Heart left ventricle (tissue), 16 donors: ENCODE results near the gene HBZ. TPM values are rescaled to one million over a fixed set of nuclear protein-coding genes. Genes with fewer than 3 reads are reported as not detected.
"Not testable (repeated sequence)": the region's sequence is repeated elsewhere in the genome, so short reads cannot be mapped to it uniquely, and the experiment has no call there.

ENCODE experiments used
- ATAC-seq, 4 donors: fragments of 200-7000 bp; cut with Tn5 transposase; one replicate each; pipeline ENCODE4 v1.9.1; 2020 to 2022; ENCODE audit warnings: moderate library complexity in 4 of 4, mild to moderate bottlenecking in 3 of 4, moderate number of reproducible peaks in 1 of 4
- DNase-seq, 5 donors: peaks; one replicate each; pipeline ENCODE4 v3.0.0-alpha.2; 2020
- H3K27ac ChIP-seq, 12 donors: fragments of 200-600 bp; sonication (generic) in 4 of 12; one replicate each; pipeline versions ENCODE4 v1.5.0 to v1.8.0; 2016 to 2022; ENCODE audit warnings: mild to moderate bottlenecking in 2 of 12
- H3K27me3 ChIP-seq, 9 donors: fragments of 200-600 bp; sonication (generic) in 2 of 9; one replicate each; pipeline versions ENCODE4 v1.5.1 to v1.8.0; 2016 to 2022; ENCODE audit warnings: mild to moderate bottlenecking in 3 of 9
- H3K36me3 ChIP-seq, 9 donors: fragments of 200-600 bp; sonication (generic) in 2 of 9; one replicate each; pipeline versions ENCODE4 v1.5.0 to v1.8.0; 2018 to 2022; ENCODE audit warnings: mild to moderate bottlenecking in 2 of 9
- H3K4me1 ChIP-seq, 12 donors: fragments of 200-600 bp; sonication (generic) in 4 of 12; one replicate each; pipeline versions ENCODE4 v1.5.0 to v1.8.0; 2016 to 2022; ENCODE audit warnings: mild to moderate bottlenecking in 3 of 12
- H3K4me3 ChIP-seq, 12 donors: fragments of 200-600 bp; sonication (generic) in 4 of 12; one replicate each; pipeline versions ENCODE4 v1.5.0 to v1.8.0; 2017 to 2022; ENCODE audit warnings: mild to moderate bottlenecking in 9 of 12, moderate library complexity in 4 of 12
- H3K9me3 ChIP-seq, 12 donors: fragments of 200-600 bp; sonication (generic) in 4 of 12; one replicate each; pipeline versions ENCODE4 v1.5.0 to v1.8.0; 2016 to 2022; ENCODE audit warnings: mild to moderate bottlenecking in 1 of 12
- CTCF ChIP-seq, 12 donors: fragments of 200-600 bp; sonication (generic) in 4 of 12; IDR thresholded peaks; one replicate each; pipeline versions ENCODE4 v1.5.0 to v1.8.0; 2018 to 2022; ENCODE audit warnings: antibody characterized with exemption in 12 of 12, mild to moderate bottlenecking in 5 of 12
- POLR2A ChIP-seq, 2 donors: fragments of 450-650 bp; IDR thresholded peaks; one replicate each; pipeline ENCODE4 v1.6.1; 2017; ENCODE audit warnings: antibody characterized with exemption in 2 of 2, mild to moderate bottlenecking in 2 of 2, moderate library complexity in 2 of 2
- WGBS, 4 donors: extraction: QIAGEN DNeasy Blood & Tissue Kit in 2 of 4; methylation state at CpG; one replicate each; pipeline versions ENCODE4 v1.1.5 to v1.1.7; 2013 to 2018; 5-methylcytosine and 5-hydroxymethylcytosine counted together
- intact Hi-C, 10 donors: fragments of 100-400 bp; cut with DNase I; formaldehyde crosslinking; loops; one replicate each; pipeline versions ENCODE4 v1.11.1 to v1.14.2; 2022
- polyA plus RNA-seq, 2 donors: library from polyadenylated mRNA; stranded (reverse); fragments of 200-250 nt; gene quantifications; one replicate each; pipeline ENCODE4 v1.2.3, GENCODE V29; 2013
- total RNA-seq, 9 donors: library from RNA; depleted of rRNA in 2 of 9; stranded (reverse); fragments of >200 nt in 2 of 9; fragmentation: NEBNext Ultra II Directional in 3 of 9; extraction: Animal tissue kit (Norgen Biotek cat#: 25700) in 3 of 9; gene quantifications; one replicate each; pipeline versions ENCODE4 v1.1.0 to v1.2.4, GENCODE V29; 2016 to 2023
- donor health status: ischemic (EF 13 %, LVEDD 7.1; RV severe dilation, severe dysfunction).
- donor health status: healthy with polysubstance abuse.
- donor health status: DM: no; HTN: yes; CAD: no.
- donor health status: DM: no; HTN: no; CAD: no.
- donor health status: ischemic (EF 25% LVEDD 6.9; RV normal size, moderate dysfunction).
- donor health status: ischemic (EF 25% LVEDD 5.7; RV mildly dilated, moderate dysfunction).
- donor health status: healthy.
- donor health status: DM: yes; HTN: yes; CAD: no.
- donor health status: ischemic (EF 35%, LVEDD 5.7; RV mildly dilated, moderate dysfunction).
- donor health status: nonischemic (EF 11% LVEDD 7.7; RV severe dilation, severe dysfunction).
- donor health status: DM: yes; HTN: yes; CAD: no.
- donor health status: PGD.
- donor health status: ischemic (EF 29% LVEDD 5.4; RV normal size, mild dysfunction).
- donor health status: nonischemic (EF 23%, LVEDD 6.1; RV moderate dilation, normal function).

Gene HBZ
- total and polyA plus RNA-seq, 11 donors, result not detected

- intact Hi-C loops, result no loop called here
- Histone ChIP-seq H3K27me3 (peaks cover 39 to 71% (median 64%) of the 10 kb centered on the region in 9 donors), H3K4me1 (peaks cover 0 to 22% (median 14%) of the 10 kb centered on the region in 12 donors), H3K27ac (no peak overlapping the region), H3K4me3 (no peak overlapping the region), H3K36me3 (no peaks in the 10 kb centered on the region), H3K9me3 (no peaks in the 10 kb centered on the region)
- whole genome bisulfite sequencing, 4 donors, result 45 to 58% (median 52%) methylated on average over 5 to 6 of the region's 6 CpGs
- TF ChIP-seq POLR2A (IDR thresholded peaks at IDR 0.05) (no peak), CTCF (IDR thresholded peaks at IDR 0.05) (no peak)
- no peak for ATAC-seq
- DNase-seq, result peak in 1 of 5 donors; percentile 42
Measured at GRCh38 chr16:168424-168823, 16.0 kb downstream of the HBZ start.

- Histone ChIP-seq H3K4me3 (no peak overlapping the region), H3K27ac (no peak overlapping the region), H3K36me3 (no peaks in the 10 kb centered on the region), H3K4me1 (peaks cover 0 to 22% (median 14%) of the 10 kb centered on the region in 12 donors), H3K27me3 (peaks cover 39 to 73% (median 64%) of the 10 kb centered on the region in 9 donors), H3K9me3 (no peaks in the 10 kb centered on the region)
- TF ChIP-seq POLR2A (IDR thresholded peaks at IDR 0.05) (no peak), CTCF (IDR thresholded peaks at IDR 0.05) (no peak)
- WGBS, 4 donors, result 24 to 32% (median 27%) methylated on average over 3 of the region's 3 CpGs
- peak in 1 of 5 donors; percentile 33 for DNase-seq
- intact Hi-C loops, result no loop called here
- ATAC-seq, result no peak
Measured at GRCh38 chr16:169014-169413, 16.6 kb downstream of the HBZ start.

- DNase-seq (peak in 3 of 5 donors; percentile 35 to 43 (median 41)), ATAC-seq (peak in 3 of 4 donors; percentile 28 to 65 (median 53))
- intact Hi-C loops, H3K4me3 ChIP-seq, H3K27ac ChIP-seq, H3K9me3 ChIP-seq, H3K36me3 ChIP-seq: not testable (repeated sequence)
- 0 to 5% (median 1%) methylated on average over 3 to 5 of the region's 5 CpGs for WGBS, 4 donors
- H3K4me1 ChIP-seq, result peaks cover 0 to 20% (median 14%) of the 10 kb centered on the region in 12 donors
- peaks cover 39 to 79% (median 69%) of the 10 kb centered on the region in 9 donors for H3K27me3 ChIP-seq
Measured at GRCh38 chr16:170088-170507, 17.7 kb downstream of the HBZ start.

- no peak for ATAC-seq
- peaks cover 0 to 13% (median 8%) of the 10 kb centered on the region in 12 donors for H3K4me1 ChIP-seq
- peaks cover 36 to 77% (median 69%) of the 10 kb centered on the region in 9 donors for H3K27me3 ChIP-seq
- H3K9me3 ChIP-seq, result no peaks in the 10 kb centered on the region
- H3K4me3 ChIP-seq, result no peak overlapping the region
- 0 to 94% (median 47%) methylated on average over 1 of the region's 1 CpG for WGBS, 4 donors
- TF ChIP-seq CTCF (IDR thresholded peaks at IDR 0.05), result no peak
- TF ChIP-seq POLR2A (IDR thresholded peaks at IDR 0.05), result no peak
- no peak overlapping the region for H3K27ac ChIP-seq
- H3K36me3 ChIP-seq, result no peaks in the 10 kb centered on the region
- intact Hi-C loops, result no loop called here
- no peak for DNase-seq
Measured at GRCh38 chr16:170788-171187, 18.3 kb downstream of the HBZ start.

GRCh38 chr16:172374-172941 lies 20.0 kb downstream of the HBZ start, which contains the start of gene HBA2:
TSS of gene HBA2 (plus strand) at chr16:172876. CDS start at chr16:172913, 37 bp downstream.
- intact Hi-C loops, H3K9me3 ChIP-seq, H3K27ac ChIP-seq, H3K36me3 ChIP-seq, H3K4me3 ChIP-seq, DNase-seq, H3K4me1 ChIP-seq, ATAC-seq: not testable (repeated sequence)
- peaks cover 26 to 66% (median 58%) of the 10 kb centered on the region in 9 donors for H3K27me3 ChIP-seq
- no CpG with 5 or more reads among the region's 74 CpGs for WGBS, 4 donors

- H3K36me3 ChIP-seq, H3K4me3 ChIP-seq, intact Hi-C loops, H3K4me1 ChIP-seq, H3K27ac ChIP-seq, ATAC-seq, H3K9me3 ChIP-seq: not testable (repeated sequence)
- H3K27me3 ChIP-seq, result peaks cover 28 to 66% (median 58%) of the 10 kb centered on the region in 9 donors
- DNase-seq, result peak in 1 of 5 donors; percentile 33
- 5 to 7% (median 7%) methylated on average over 7 to 30 of the region's 44 CpGs; no CpG with 5 or more reads in 1 of the 4 donors for WGBS, 4 donors
Measured at GRCh38 chr16:173211-173854, 20.9 kb downstream of the HBZ start.

GRCh38 chr16:173928-174769 lies 21.7 kb downstream of the HBZ start:
- H3K4me1 ChIP-seq, H3K9me3 ChIP-seq, H3K27ac ChIP-seq, intact Hi-C loops, H3K36me3 ChIP-seq, H3K4me3 ChIP-seq: not testable (repeated sequence)
- WGBS, 4 donors, result 14 to 25% (median 17%) methylated on average over 4 to 9 of the region's 13 CpGs
- H3K27me3 ChIP-seq, result peaks cover 30 to 66% (median 58%) of the 10 kb centered on the region in 9 donors
- ATAC-seq (peak in 2 of 4 donors; percentile 38 to 42), DNase-seq (peak in 2 of 5 donors; percentile 3 to 25)
